PC-3 (cell line): Measurements from ENCODE around the gene LARP4B.

Experiments
- EZH2 ChIP-seq: fragments of 300-600 bp; sonication (generic); IDR thresholded peaks from one replicate; pipeline ENCODE4 v1.6.1; 2017; ENCODE audit warnings: antibody characterized with exemption, mild to moderate bottlenecking, low read length; ENCODE audit not compliant: unreplicated experiment
- EZH2phosphoT487 ChIP-seq: fragments of 300-600 bp; sonication (generic); IDR thresholded peaks from 2 replicates; pipeline ENCODE4 v1.6.1; 2018; ENCODE audit warnings: mild to moderate bottlenecking, antibody characterized with exemption, low read length, borderline replicate concordance
- TF ChIP-seq, protein P1 (sequence below): fragments of 300-600 bp; sonication (generic); conservative IDR thresholded peaks from 2 replicates; pipeline ENCODE4 v1.5.1; 2017; ENCODE audit warnings: antibody characterized with exemption, low read depth, mild to moderate bottlenecking, low read length

GRCh38 chr10:947881-948280, 16.4 kb upstream of the LARP4B start:
- TF ChIP-seq, protein P1, sequence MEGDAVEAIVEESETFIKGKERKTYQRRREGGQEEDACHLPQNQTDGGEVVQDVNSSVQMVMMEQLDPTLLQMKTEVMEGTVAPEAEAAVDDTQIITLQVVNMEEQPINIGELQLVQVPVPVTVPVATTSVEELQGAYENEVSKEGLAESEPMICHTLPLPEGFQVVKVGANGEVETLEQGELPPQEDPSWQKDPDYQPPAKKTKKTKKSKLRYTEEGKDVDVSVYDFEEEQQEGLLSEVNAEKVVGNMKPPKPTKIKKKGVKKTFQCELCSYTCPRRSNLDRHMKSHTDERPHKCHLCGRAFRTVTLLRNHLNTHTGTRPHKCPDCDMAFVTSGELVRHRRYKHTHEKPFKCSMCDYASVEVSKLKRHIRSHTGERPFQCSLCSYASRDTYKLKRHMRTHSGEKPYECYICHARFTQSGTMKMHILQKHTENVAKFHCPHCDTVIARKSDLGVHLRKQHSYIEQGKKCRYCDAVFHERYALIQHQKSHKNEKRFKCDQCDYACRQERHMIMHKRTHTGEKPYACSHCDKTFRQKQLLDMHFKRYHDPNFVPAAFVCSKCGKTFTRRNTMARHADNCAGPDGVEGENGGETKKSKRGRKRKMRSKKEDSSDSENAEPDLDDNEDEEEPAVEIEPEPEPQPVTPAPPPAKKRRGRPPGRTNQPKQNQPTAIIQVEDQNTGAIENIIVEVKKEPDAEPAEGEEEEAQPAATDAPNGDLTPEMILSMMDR = no peak
- TF ChIP-seq EZH2 (no peak), EZH2phosphoT487 (no peak)
